Activated CD4-positive, alpha-beta T cell treated with anti-CD3 and anti-CD28 coated beads, Interleukin-2, amount 50 U/mL, for 24 hours (primary cell): ENCODE data around the gene MAP3K20.
"Not testable (repeated sequence)": the region's sequence is repeated elsewhere in the genome, so short reads cannot be mapped to it uniquely, and the experiment has no call there.

Experiments used
- DNase-seq, 2 donors: peaks; one replicate each; pipeline ENCODE4 v3.0.0-alpha.2; 2020; ENCODE audit warnings: low read depth in 1 of 2, low spot score in 1 of 2

The MAP3K20 gene

DNA sequence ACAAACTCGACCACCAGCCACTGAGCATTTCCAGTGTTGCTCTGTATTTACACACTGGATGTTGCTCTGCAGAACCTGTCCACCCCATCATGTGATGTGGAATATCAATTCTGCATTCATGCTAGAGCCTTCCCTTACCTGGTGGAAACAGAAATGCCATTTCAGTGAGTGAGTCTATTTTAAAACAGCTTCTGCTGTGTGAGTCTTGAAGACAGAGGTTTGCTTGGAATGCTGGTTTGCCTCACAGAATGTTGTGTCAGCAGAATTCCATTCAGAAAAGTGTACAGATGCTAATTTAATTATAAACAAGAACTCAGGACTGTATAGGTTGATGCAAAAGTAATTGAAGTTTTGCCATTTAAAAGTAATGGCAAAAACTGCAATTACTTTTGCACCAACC is 118.3 kb downstream of the MAP3K20 start:
- no peak for DNase-seq

DNA sequence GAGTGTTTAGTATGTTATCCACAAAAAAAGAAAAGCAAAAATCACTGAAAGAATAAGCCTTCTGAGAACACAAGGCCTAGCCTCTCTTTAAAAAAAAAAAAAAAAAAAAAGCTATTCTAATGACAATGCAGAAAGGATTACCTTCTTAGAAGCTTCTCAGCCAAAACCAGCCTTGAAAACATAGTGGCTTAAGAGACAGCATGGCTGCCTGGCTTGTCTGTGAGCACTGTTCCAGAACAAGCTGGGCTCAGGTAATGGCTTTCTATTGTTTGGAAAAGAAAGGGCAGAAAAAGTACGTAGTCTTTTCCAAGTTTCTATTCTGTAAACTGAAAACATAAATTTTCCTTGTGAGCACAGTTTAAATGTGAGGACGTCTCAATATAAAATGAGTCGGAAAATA is 119.5 kb downstream of the MAP3K20 start:
- DNase-seq, result no peak

DNA sequence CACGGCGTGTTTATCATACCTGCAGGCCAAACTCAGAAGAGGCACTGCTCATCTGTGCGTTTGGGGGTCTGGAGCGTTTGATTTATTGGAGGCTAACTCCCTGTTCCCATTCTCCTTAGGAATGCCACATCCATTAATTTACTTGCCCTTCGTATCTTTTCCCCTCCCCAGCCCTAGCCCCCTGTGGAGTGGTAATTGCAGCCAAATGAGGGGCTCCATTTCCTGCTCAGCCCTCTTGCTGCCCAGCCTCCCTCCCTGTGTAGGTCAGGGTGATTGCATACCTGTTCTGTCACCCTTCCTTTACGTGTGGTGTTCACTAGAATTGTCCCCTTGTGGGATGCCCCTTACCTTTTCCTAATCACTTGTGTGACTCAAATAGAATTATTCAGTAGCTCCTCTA is 120.4 kb downstream of the MAP3K20 start:
- no peak for DNase-seq

DNA sequence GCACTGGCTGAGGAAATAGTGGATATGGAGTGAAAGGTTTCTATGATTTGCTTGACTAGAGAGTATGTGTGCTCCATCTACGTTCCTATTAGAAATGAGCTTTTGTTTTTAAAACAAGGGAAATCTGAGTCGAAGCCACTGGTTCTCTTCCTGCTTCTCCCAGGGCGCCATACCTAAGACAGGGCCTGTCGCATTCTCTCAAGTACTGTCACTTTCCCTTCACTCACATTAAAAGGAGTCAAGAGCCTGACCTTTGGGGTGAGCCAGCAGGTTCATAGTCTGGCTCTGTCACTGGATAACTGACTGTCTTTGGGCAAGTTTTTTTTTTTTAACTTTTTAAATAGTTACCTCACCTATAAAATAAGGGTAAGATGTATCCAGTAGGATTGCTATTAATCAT is 121.0 kb downstream of the MAP3K20 start:
- no peak for DNase-seq

DNA sequence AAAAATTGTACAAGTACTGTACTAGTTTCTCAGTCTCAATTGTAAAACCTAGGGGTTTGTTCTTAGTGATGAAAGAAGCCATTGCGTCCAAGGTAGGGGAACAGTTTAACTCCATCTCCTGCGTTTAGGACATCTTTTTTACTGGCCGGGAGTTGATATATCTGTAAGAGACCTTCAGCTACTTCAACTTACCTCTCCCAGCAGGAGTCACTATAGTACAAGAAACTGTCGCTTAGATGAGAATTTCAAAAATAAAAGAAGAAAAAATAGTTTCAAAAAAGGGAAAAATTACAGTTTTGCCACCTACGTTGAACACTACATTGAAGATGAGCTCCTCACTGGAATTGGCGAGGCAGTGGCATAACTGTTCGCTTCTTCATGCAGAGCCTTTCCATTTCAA is 122.7 kb downstream of the MAP3K20 start:
- no peak for DNase-seq

DNA sequence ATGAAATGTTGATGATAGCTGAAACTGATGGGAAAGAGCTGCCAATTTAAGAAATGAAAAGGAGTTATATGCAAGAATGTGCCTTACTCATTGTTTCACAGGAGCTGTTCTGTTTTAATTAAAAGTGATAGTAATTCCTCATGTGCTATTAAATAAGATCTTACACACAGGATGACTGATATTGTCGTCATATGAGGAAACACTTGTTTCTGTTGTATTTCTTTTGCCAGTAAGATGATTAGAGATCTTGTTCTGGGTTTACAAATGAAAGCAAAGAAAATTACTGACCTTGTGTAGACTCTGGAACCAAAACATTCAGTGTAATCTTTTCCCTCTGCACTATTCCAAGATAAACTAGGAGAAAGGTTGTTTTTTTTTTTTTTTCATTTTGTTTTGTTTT is 123.6 kb downstream of the MAP3K20 start:
- no peak for DNase-seq

DNA sequence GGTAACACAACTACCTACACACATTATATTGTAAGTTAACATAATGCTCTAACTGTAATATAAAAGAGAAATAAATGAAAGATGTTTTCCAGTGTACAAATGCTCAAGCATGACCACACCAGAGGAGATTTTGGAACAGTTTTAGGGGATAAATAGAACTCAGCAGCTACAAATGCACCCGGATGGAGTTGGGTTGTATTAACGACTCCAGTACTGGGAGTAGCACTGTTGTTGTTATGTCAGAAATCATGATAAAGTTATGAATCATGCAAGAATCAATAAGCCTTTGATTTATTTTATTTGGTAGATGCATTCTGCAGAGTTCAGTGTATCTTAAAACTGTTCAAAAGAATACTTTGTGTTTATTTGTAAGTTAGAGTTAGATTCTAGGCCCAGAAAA is 126.9 kb downstream of the MAP3K20 start:
- no peak for DNase-seq

DNA sequence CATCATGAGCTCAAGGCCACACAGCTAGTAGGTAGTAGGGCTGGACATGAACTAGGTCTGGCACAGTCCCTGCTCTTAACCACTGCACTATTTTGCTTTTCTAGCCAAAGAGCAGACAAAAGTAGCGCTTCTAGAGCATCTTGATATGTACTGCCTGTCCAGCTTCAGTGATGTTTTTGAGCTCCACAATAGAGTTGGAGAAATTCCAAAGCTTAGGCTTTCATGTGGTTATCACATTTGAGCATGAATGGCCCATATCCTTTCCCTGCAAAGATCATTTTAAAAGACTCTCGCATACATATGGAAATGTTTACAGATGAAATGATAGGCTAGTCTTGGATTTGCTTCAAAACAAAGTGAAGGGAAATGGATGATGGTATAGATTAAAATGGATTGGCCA is 128.7 kb downstream of the MAP3K20 start:
- DNase-seq, result no peak

DNA sequence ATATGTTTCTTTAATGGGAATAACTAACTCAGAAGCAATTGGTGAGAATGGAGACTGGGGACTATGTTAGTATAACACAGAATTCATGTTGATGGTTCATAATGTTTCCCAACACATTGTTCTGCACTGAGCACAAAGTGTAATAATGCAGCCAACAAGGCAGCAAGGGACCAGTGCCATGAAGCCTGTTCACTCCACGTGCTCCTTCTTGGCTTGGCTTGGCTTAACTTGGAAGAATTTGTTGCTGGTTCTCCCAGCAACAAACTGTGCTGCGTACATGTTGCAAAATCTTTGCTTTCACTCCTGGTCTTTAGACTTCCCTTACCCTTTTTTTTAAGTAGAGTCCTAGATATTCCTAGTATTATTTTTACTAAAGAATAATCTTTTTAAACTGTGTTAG is 129.7 kb downstream of the MAP3K20 start:
- no peak for DNase-seq

DNA sequence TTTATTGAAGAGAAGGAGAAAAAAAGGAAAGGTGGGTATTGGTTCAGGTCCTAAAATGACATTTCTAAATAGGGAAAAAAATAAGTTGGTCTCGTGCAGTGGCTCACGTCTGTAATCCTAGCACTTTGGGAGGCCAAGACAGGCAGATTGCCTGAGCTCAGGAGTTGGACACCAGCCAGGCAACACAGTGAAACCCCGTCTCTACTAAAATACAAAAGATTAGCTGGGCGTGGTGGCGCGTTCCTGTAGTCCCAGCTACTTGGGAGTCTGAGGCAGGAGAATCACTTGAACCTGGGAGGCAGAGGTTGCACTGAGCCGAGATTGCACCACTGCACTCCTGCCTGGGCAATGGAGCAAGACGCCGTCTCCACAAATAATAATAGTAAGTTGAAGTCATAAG is 131.5 kb downstream of the MAP3K20 start:
- not testable (repeated sequence) for DNase-seq

DNA sequence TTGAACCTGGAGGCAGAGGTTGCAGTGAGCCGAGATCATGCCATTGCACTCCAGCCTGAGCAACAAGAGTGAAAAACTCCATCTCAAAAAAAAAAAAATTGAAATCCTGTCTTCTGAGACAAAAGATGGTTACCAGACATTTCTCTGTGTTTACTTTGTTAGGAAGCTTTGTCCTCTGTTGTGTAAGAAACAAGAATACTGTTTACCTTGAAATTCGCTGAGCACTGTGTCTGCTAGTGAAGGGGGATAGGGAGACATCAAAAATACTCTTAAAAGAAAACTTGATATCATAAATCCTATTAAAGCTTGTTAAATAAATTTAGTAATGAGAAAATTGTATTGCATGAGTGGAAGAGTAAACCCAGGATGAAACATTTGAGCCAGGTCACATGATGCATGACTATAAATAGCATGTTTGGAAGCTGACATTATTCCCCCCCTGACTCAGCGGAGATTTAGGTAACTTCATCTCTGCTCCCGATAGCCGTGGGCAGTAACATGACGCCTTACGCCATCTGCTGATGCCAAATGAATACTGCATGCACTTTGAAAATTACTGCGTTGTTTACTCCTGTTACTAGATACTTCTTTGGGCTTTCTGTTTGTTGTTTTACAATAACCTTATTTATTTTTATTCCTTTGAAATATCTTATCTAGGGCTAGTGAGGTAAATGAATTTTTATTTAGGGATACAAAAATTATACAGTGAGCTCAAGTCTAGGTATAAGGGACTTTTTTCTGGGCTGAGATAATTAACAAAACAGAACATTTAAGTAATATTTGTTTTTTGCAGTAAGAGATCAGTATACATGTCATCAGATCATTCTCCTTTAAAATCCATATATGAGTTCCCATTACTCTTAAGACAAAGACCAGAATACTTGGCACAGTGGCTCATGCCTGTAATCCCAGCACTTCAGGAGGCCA is 134.9 kb downstream of the MAP3K20 start:
- DNase-seq, result peak in 1 of 2 donors; percentile 33

DNA sequence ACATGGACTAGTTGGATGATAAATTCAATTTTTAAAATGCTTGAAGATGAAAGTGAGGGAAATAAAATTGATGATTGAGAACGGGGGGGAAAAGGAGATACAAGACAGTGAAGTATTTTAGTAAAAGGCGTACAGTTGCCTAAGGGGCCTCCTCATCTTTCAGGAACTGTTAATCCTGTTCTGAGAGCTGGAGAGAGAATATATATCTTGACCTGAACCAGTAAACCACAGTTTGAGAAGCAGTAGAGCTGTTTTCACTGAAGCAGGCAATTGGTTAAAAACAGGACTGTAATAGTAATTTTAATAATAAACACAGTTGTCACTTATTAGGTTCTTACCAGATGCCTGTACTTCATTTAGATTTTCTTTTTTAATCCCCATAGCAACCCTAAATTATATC is 137.5 kb downstream of the MAP3K20 start:
- no peak for DNase-seq

DNA sequence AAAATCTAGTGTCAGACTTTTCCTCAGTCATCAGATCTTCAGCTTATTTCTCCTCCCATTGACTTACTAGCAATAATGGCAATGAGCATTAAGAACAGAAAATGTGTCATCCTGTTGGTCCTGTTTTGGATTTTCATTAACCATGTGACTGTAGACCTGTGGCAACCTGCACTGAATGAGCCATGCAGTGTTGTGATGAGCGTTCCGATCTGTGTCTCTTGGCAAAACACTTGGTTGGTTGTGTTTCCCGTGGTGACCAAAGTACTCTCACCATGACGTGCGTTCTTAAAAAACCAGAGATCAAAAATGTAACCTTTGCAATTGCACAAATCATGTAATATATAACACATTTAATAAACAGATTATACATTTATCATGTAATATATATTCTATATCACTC is 138.6 kb downstream of the MAP3K20 start:
- DNase-seq, result no peak

DNA sequence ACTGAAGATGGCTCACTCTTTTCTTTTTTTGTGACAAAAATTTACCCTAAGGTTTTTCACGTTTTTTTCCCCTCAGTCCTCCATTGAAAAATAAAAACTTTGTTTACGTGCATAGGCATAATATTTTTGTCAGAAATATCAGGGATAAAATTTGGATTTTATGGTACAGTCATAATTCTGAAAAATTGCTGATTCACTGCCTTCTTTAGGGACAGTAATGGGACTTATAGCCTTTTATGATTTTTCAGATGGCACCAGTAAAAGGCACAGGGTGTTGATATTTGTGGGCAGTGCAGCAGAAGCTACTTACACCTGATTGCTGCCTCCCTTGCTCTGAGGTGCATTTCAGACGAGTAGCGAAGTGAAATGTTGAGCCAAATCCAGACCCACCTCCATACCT is 139.7 kb downstream of the MAP3K20 start:
- no peak for DNase-seq

DNA sequence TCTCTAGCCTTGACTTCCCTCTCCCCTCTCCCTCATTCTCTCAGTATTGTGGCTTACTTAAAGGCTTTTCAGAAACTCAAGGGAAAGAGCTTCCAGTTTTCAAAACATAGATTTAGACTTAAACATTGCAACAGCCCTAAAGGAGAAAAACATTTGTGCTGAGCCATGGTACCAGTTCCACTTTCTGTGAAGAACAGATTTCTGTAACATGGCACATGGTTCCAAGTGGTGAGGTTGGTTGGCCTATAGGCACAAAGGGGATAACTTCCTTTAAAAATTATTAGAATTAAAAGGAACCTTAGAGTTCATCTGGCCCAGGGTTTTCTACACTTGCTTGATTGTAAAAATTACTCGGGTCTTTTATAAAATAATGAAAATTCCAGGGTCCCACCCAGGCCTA is 140.4 kb downstream of the MAP3K20 start:
- no peak for DNase-seq

DNA sequence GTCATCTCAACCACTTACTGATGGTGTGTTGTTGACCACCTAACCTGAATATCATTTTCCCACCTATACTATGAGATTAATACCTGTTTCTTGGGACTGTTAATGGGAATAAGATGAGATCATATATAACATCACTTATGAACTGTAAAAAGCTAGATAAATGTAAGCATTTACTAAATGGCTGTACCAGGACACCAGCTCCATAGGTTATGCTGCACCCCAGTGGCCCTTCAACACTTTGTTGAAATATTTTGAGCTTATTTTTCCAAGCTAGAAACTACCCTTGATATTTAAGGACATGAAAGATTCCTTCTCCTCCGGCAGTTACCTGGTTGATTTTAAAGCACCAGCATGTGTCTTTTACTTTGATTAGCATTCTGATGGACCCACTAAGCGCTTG is 141.0 kb downstream of the MAP3K20 start:
- no peak for DNase-seq

DNA sequence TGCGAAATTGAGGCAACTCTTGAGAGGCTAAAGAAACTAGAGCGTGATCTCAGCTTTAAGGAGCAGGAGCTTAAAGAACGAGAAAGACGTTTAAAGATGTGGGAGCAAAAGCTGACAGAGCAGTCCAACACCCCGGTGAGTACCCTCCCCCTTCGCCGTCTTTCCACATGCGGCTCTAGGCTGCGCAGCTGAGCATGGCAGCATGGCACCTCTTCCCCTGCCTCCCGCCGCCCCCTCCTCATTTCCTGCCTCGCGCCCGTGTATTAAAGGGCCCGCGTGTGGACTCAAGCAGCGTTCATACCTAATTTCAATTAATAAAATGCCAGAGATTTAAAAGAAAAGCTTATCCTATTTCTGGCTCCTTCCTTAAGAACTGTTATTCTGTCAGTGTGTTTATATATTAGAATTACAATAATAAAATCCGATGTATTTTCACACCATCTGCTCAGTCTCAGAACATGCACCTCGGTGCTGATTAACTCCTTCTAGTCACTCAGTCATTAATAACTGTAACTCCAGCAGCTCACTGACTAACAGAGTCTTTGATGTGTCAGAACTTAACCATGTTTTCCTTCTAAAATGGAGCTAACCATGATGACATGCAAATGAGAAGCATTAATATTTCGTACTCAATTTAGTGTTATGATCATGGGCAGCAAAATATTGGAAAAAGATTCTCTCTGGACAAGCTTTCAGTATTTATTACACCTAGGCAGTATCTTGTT is 141.6 kb downstream of the MAP3K20 start:
- no peak for DNase-seq

DNA sequence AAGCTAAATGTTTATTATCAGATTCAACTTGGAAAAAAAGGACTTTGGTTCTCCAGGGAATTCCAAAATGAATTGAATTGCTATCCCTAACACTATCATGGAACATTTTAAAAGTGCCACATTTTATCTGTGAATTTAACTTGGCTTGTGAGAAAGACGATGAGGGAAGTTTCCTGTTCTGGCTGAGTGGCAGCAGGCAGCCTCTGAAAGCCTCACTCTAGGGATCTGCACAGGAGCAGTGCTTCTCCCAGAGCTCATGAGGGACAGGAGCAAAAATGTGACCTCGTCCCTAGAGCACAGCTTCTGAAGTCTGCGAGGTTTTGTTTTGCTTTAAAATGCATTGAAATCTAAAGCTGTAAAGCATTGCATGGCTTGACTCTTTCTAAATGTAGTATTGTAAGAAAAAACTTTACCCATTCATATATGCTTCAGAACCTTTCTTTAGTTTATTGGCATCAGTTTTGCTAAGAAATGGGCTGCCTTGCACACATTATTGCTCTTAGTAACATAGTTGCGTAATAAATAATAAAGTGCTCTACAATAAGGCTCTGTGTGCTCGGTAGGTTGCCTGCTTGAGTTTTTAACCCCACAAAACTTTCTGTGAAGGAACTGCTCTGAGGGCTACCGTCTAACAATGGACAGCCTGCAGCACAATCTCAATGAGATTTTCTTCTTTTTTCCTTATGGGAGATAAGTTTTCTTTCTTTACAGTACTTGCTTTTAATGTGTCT is 142.8 kb downstream of the MAP3K20 start:
- DNase-seq, result no peak

DNA sequence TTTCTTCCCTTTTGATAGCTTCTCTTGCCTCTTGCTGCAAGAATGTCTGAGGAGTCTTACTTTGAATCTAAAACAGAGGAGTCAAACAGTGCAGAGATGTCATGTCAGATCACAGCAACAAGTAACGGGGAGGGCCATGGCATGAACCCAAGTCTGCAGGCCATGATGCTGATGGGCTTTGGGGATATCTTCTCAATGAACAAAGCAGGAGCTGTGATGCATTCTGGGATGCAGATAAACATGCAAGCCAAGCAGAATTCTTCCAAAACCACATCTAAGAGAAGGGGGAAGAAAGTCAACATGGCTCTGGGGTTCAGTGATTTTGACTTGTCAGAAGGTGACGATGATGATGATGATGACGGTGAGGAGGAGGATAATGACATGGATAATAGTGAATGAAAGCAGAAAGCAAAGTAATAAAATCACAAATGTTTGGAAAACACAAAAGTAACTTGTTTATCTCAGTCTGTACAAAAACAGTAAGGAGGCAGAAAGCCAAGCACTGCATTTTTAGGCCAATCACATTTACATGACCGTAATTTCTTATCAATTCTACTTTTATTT is 145.6 kb downstream of the MAP3K20 start:
- no peak for DNase-seq

DNA sequence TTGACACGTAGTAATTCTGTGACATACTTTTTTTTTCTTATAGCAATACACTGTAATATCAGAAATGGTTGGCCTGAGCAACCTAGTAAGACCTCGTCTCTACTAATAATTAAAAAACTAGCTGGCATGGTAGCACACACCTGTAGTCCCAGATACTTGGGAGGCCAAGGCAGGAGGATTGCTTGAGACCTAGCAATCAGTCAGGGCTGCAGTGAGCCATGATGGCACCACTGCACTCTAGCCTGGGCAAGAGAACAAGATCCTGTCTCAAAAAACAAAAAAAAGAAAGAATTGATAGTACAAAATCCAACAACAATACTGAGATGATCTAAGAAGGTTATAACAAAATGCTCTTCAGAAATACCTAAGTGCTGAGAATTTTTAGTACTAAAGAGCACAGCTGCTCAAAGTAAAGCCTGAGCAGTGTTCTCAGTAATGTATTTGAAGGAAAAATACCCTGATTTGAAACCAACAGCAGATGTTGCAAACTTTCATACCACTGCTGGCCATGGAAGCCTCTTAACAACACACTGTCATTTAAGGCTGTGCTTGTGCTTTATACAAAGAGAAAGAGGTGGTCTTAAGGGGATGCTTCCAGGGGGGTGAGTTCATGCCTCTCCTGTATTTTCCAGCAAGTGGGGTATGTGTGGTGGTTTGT is 146.4 kb downstream of the MAP3K20 start:
- no peak for DNase-seq

DNA sequence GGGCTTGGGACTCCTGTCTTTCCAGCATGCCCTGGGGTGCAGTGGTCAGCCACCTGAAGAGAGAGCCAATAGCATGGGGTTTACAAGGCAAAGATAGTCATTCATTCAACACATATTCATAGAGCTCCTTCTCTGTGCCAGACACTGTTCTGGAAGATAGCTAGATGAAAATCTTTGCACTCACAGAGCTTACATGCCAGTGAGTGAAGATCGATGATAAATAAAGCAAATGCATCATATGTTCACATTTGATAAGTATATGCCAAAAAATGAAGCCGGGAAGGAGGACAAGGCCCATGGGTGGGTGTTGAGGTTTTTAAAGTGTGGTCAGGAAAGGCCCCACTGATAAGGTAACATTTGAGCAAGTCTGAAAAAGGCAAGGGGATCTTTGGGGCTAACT is 148.2 kb downstream of the MAP3K20 start:
- DNase-seq, result no peak
